COLO668 (cell line): ENCODE results near the gene KBTBD7.

Source experiments
- DNase-seq: peaks from one replicate; lab custom pipeline; 2025; ENCODE audit not compliant: unreplicated experiment; lab: John Stamatoyannopoulos, UW

The KBTBD7 gene

DNA sequence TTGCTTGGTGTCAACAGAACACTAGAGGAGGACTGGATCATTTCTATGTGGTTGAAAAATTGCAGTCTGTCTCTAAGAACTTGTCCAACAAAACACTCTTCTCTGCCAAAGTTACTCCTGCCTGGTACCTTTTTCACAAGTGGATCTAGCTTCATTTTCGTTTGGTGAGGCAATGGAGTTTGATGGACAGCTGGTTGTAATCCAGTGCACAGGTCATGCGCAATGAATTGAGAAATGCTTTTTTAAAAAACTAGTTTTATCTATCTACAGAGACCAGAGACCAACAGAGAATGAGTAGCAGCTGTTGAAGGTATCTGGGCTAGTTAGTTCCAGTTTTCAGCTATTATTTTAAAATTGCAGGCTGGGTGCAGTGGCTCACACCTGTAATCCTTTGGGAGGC, 49.8 kb downstream of the KBTBD7 start:
- no peak for DNase-seq
